ENCODE results near the gene NOVA1. TPM values are rescaled to one million over a fixed set of nuclear protein-coding genes. Genes with fewer than 3 reads are reported as not detected.
A peak's percentile ranks its signal among the peaks of the same experiment; 100 is the strongest.

Gene NOVA1
- polyA plus RNA-seq, 2 of the 4 experiments (the other 2 are of a cell fraction) = 5.1 to 9.8 TPM

- H3K4me2 ChIP-seq = no peak overlapping the region
- H3K4me3 ChIP-seq = no peak overlapping the region
- ChIA-PET CTCF (no interaction called here), POLR2A (no interaction called here)
- H3K9me3 ChIP-seq = no peaks in the 10 kb centered on the region
- no peaks in the 10 kb centered on the region for H3K4me1 ChIP-seq
- no peak overlapping the region for H3K27ac ChIP-seq
- WGBS (ENCODE audit: missing lambda C conversion rate) = 60% methylated on average over 5 of the region's 5 CpGs
- no peak for TF ChIP-seq BCL3 (IDR thresholded peaks at IDR 0.05)
- no peak for TF ChIP-seq CHD4 (IDR thresholded peaks at IDR 0.05; ENCODE audit: borderline replicate concordance)
- no peak for TF ChIP-seq ZC3H11A (IDR thresholded peaks at IDR 0.05)
- TF ChIP-seq SMC3 (IDR thresholded peaks at IDR 0.05) = no peak
- DNase-seq (ENCODE audit: low read depth in 1 of 2, low spot score in 1 of 2) = no peak
- no peak for FAIRE-seq
- ATAC-seq = no peak
Measured at GRCh38 chr14:26427097-26427496, 170.7 kb downstream of the NOVA1 start.

- Histone ChIP-seq H3K9me3 (no peaks in the 10 kb centered on the region), H3K27ac (no peak overlapping the region), H3K4me2 (no peak overlapping the region), H3K4me1 (no peaks in the 10 kb centered on the region), H3K4me3 (no peak overlapping the region)
- ATAC-seq = no peak
- ChIA-PET POLR2A (no interaction called here), CTCF (no interaction called here)
- no peak for FAIRE-seq
- no peak for DNase-seq (ENCODE audit: low read depth in 1 of 2, low spot score in 1 of 2)
- WGBS (ENCODE audit: missing lambda C conversion rate) = 20% methylated on average over 2 of the region's 2 CpGs
- no peak for TF ChIP-seq CHD2 (IDR thresholded peaks at IDR 0.05; ENCODE audit: low read length, partially characterized antibody)
- no peak for TF ChIP-seq TP53 (CRISPR knock-in tag; IDR thresholded peaks at IDR 0.05)
- TF ChIP-seq, protein P1, sequence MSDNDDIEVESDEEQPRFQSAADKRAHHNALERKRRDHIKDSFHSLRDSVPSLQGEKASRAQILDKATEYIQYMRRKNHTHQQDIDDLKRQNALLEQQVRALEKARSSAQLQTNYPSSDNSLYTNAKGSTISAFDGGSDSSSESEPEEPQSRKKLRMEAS (IDR thresholded peaks at IDR 0.05) = no peak
- TF ChIP-seq JUN (IDR thresholded peaks at IDR 0.05) = no peak
- TF ChIP-seq, protein P2, sequence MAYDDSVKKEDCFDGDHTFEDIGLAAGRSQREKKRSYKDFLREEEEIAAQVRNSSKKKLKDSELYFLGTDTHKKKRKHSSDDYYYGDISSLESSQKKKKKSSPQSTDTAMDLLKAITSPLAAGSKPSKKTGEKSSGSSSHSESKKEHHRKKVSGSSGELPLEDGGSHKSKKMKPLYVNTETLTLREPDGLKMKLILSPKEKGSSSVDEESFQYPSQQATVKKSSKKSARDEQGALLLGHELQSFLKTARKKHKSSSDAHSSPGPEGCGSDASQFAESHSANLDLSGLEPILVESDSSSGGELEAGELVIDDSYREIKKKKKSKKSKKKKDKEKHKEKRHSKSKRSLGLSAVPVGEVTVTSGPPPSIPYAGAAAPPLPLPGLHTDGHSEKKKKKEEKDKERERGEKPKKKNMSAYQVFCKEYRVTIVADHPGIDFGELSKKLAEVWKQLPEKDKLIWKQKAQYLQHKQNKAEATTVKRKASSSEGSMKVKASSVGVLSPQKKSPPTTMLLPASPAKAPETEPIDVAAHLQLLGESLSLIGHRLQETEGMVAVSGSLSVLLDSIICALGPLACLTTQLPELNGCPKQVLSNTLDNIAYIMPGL (CRISPR knock-in tag; IDR thresholded peaks at IDR 0.05; ENCODE audit: borderline replicate concordance) = no peak
- no peak for TF ChIP-seq CHD4 (IDR thresholded peaks at IDR 0.05; ENCODE audit: borderline replicate concordance)
- no peak for TF ChIP-seq EP300 (IDR thresholded peaks at IDR 0.05)
- TF ChIP-seq HEYL (CRISPR knock-in tag; IDR thresholded peaks at IDR 0.05) = no peak
- no peak for TF ChIP-seq HDAC2 (IDR thresholded peaks at IDR 0.05)
- no peak for TF ChIP-seq NR3C1 (IDR thresholded peaks at IDR 0.05)
- TF ChIP-seq MYC (IDR thresholded peaks at IDR 0.05; ENCODE audit: borderline replicate concordance, low read length) = no peak
- TF ChIP-seq RARB (CRISPR knock-in tag; IDR thresholded peaks at IDR 0.05) = no peak
- no peak for TF ChIP-seq HOXA7 (CRISPR knock-in tag; IDR thresholded peaks at IDR 0.05)
- TF ChIP-seq SREBF2 (IDR thresholded peaks at IDR 0.05) = no peak
Measured at GRCh38 chr14:26424537-26424936, 173.3 kb downstream of the NOVA1 start.

- DNase-seq (ENCODE audit: low read depth in 1 of 2, low spot score in 1 of 2) (peak in 1 of 2 experiments; percentile 32), FAIRE-seq (no peak), ATAC-seq (no peak)
- no peak for TF ChIP-seq POLR2A (IDR thresholded peaks at IDR 0.05; ENCODE audit: low read length)
- TF ChIP-seq EP300 (IDR thresholded peaks at IDR 0.05) = no peak
- no peak for TF ChIP-seq KDM1A (IDR thresholded peaks at IDR 0.05; ENCODE audit: low read depth)
- TF ChIP-seq ZSCAN20 (CRISPR knock-in tag; IDR thresholded peaks at IDR 0.05) = no peak
- TF ChIP-seq, protein P3, sequence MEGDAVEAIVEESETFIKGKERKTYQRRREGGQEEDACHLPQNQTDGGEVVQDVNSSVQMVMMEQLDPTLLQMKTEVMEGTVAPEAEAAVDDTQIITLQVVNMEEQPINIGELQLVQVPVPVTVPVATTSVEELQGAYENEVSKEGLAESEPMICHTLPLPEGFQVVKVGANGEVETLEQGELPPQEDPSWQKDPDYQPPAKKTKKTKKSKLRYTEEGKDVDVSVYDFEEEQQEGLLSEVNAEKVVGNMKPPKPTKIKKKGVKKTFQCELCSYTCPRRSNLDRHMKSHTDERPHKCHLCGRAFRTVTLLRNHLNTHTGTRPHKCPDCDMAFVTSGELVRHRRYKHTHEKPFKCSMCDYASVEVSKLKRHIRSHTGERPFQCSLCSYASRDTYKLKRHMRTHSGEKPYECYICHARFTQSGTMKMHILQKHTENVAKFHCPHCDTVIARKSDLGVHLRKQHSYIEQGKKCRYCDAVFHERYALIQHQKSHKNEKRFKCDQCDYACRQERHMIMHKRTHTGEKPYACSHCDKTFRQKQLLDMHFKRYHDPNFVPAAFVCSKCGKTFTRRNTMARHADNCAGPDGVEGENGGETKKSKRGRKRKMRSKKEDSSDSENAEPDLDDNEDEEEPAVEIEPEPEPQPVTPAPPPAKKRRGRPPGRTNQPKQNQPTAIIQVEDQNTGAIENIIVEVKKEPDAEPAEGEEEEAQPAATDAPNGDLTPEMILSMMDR (IDR thresholded peaks at IDR 0.05) = no peak
- no peak for TF ChIP-seq ZNF302 (CRISPR knock-in tag; IDR thresholded peaks at IDR 0.05)
- TF ChIP-seq RAD21 (conservative IDR thresholded peaks at IDR 0.05 in 1 of 2, IDR thresholded peaks at IDR 0.05 in 1 of 2) = no peak
- TF ChIP-seq NR3C1 (IDR thresholded peaks at IDR 0.05) = no peak
- TF ChIP-seq MYC (IDR thresholded peaks at IDR 0.05; ENCODE audit: borderline replicate concordance, low read length) = no peak
- no peak for TF ChIP-seq PBX3 (IDR thresholded peaks at IDR 0.05)
- H3K9me3 ChIP-seq = no peaks in the 10 kb centered on the region
- ChIA-PET CTCF (interaction anchor here (1.5 kb wide), 1 partner anchor 22 kb away, joined by 4 read pairs; no protein-coding TSS in a partner anchor), POLR2A (no interaction called here)
- peak overlapping the region; percentile 20; the same call in 1 of the 3 replicates for H3K4me2 ChIP-seq
- H3K4me1 ChIP-seq = no peaks in the 10 kb centered on the region
- no peak overlapping the region for H3K4me3 ChIP-seq
- WGBS (ENCODE audit: missing lambda C conversion rate) = 34% methylated on average over 7 of the region's 7 CpGs
- H3K27ac ChIP-seq = no peak overlapping the region
Measured at GRCh38 chr14:26415618-26416123, 182.2 kb downstream of the NOVA1 start.
